ENCODE results near the gene POU6F2.

The POU6F2 gene

GRCh38 chr7:39465055-39465929, 487.6 kb downstream of the POU6F2 start:
- peak in 1 of 4 experiments; percentile 4 for DNase-seq

- DNase-seq = no peak
Measured at GRCh38 chr7:39468261-39468660, 490.6 kb downstream of the POU6F2 start.

GRCh38 chr7:39468808-39469374, 491.2 kb downstream of the POU6F2 start:
- no peak for DNase-seq

DNA sequence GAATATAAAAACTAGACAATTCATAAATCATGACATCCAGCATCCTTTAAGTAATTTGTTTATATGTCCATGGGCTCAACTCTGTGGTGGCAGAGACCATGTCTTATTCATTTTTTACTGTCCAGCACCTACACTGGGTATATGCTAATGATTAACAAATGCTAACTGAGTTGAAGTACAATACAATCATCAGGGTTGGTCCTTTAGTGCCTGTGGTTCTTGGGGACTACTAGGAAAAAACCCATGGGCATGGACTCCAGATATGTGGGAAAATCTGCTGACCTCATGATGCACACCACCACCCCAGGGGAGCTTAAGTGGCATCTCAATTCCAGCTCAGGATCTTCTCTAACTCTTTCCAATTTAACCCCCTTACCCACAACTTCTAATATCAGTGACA, 503.2 kb downstream of the POU6F2 start:
- no peak for DNase-seq

GRCh38 chr7:39488467-39489393, 511.0 kb downstream of the POU6F2 start:
- DNase-seq = no peak

DNA sequence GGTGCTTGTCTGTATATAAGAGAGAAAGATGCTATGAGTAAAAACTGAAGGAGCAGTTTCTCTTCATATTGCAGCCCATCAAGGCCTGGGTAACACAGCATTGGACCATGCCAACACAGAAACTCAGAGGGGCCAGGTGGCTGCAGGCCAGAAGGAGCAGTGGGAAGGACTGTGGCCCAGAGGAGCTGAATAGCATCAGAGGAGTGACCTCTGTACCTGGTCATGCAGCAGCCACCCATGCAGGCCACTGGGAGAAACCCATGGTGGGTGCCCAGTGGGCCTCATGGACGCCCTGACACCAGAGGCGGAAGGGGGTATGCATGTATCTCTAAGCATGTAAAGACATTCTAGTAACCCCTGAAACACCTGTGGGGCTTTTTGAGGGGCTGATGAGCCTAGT, 512.6 kb downstream of the POU6F2 start:
- no peak for DNase-seq

- no peak for DNase-seq
Measured at GRCh38 chr7:39493934-39494333, 516.2 kb downstream of the POU6F2 start.

DNA sequence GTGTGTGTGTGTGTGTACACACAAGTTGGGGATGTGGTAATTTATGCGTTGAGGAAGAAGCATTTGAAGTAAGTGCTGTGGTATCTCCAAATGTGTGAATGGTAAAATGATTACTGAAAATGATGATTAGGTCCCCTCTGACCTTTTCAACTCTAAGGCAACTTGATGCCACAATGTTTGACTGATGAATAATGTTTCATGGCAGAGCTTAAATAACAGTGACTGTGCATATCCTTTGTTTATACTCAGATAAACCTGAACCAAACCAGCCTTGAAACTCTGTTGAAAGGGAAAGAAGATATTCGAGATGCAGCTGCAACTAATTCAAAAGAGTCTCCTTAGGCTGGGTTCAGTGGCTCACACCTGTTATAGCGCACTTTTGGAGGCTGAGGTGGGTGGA, 523.6 kb downstream of the POU6F2 start:
- DNase-seq = no peak

DNA sequence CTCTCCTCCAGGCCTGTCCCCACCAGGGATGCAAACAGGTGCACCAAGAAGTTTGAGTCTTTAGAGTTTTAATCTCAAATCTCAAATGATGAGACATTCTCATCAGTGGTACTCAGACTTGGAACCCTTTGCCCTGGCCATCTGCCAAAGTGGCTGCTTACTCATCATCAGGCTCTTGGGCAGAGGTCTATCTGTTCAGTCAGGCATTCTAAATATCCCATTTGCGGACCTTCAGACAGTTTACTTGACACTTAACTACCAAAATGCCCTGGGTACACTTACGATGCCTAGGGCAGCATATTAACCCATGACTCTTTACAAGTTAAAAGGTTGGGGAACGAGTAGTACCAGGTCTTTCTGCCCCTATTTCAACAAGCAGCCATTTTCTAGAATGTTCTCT, 527.3 kb downstream of the POU6F2 start:
- no peak for DNase-seq

GRCh38 chr7:39507866-39508551, 530.3 kb downstream of the POU6F2 start:
- no peak for DNase-seq

GRCh38 chr7:39509436-39509835, 531.7 kb downstream of the POU6F2 start:
- no peak for DNase-seq

GRCh38 chr7:39509912-39510311, 532.2 kb downstream of the POU6F2 start:
- no peak for DNase-seq

DNA sequence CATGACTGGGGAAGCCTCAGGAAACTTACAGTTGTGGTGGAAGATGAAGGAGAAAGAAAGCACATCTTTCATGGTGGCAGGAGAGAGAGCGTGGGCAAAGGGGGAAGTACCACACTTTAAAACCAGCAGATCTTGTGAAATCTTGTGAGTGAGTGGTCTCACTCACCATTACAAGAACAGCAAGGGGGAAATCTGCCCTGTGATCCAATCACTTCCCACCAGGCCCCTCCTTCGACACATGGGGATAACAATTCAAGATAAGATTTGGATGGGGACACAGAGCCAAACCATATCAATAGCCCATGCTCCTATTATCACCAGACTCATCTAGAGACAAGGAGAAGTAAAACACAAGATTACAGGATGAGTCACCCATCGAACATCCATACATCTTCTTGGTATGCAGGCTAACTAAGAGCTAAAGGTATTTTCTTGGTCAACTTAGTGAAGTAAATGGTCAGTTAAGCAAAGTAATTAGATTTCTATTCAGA, 533.2 kb downstream of the POU6F2 start:
- no peak for DNase-seq

DNA sequence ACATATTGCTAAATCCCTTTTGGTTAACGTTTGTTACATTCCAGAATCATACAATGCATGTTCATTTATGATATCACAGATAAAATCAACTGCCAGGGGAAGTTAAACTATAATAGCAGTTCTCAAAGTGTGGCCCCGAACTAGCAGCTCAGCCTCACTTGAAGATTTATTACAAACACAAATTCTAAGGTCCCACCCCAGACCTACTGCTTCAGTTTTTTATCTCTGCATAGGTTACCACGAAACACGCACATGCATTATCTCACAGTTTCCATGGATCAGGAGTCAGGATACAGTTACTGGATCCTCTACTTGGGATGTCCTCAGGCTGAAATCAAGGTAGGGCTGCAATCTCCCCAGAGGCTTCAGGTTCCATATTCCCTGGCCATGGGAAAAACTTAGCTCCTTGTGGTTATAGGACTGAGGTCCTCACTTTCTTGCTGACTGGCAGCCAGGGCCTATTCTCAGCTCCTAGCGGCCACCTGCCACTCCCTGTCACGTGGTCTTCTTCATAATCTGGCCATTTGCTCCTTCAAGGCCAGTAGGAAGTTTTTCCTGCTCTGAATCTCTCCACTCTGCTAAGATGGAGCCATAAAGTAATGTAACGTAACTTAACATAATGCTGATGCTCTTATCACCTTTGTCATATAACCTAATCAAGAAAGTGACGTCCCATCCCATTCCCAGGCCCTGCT, 538.0 kb downstream of the POU6F2 start:
- DNase-seq = no peak

GRCh38 chr7:39516498-39516897, 538.8 kb downstream of the POU6F2 start:
- DNase-seq = no peak

GRCh38 chr7:39517240-39517639, 539.5 kb downstream of the POU6F2 start:
- no peak for DNase-seq
